GM19468 (cell line): Measurements from ENCODE around the gene LRRC56.
"Not testable (repeated sequence)": the region's sequence is repeated elsewhere in the genome, so short reads cannot be mapped to it uniquely, and the experiment has no call there.

ENCODE experiments used
- ATAC-seq: cut with Tn5 transposase; IDR thresholded peaks from one replicate; pipeline ENCODE4 v1.9.1; 2021; ENCODE audit warnings: mild to moderate bottlenecking, moderate library complexity, moderate number of reproducible peaks; ENCODE audit not compliant: unreplicated experiment; ENCODE audit errors: extremely low read depth

Gene LRRC56

GRCh38 chr11:568306-569157, 31.2 kb downstream of the LRRC56 start:
- peak; percentile 74 for ATAC-seq

GRCh38 chr11:569158-569885, 32.0 kb downstream of the LRRC56 start:
- no peak for ATAC-seq

DNA sequence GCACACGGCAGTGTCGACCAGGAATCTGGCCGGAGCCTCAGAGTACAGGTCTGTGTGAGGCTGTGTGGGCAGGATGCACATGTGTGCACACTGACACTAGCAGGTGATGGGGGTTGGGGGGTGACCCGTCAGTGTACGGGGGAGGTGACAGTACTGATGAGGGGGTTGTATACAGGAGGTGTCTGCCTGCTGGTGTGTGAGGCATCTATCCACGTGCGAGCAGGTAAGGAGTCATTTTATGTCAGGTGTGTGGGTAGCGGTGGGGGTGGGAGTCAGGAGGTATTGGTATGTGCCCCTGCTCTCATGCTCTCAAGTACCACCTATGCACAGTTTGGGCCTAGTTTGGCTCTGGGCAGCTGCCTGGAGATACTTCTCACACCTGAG, 34.5 kb downstream of the LRRC56 start:
- ATAC-seq, result no peak

DNA sequence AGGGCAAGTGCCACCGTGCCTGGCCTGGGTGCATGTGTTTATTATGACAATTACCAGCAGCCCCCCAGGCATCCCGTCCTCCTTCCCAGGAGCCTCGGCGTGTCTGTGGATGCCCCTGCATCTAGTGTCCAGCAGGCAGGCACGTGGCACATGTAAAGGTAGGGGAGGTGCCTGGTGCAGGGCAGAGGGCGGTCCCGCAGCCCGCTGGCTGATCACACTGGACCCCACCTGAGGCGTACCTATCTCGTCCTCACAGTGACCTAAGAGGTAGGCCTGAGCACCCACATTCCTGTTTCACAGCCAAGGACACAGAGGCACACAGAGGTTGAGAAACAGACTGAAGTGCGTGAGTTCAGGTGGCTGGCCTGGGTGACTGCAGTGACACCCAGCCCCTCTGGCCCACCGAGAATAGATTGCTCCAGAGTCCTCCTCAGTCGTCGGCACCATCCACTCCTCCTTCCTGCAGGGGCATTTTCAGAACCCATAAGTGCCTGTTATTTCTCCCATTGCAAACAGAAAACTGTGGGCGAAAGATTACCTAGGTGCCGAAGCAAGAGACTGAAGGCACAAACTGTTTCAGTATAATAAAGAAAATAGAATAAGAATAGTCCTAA, 35.9 kb downstream of the LRRC56 start:
- ATAC-seq, result no peak

DNA sequence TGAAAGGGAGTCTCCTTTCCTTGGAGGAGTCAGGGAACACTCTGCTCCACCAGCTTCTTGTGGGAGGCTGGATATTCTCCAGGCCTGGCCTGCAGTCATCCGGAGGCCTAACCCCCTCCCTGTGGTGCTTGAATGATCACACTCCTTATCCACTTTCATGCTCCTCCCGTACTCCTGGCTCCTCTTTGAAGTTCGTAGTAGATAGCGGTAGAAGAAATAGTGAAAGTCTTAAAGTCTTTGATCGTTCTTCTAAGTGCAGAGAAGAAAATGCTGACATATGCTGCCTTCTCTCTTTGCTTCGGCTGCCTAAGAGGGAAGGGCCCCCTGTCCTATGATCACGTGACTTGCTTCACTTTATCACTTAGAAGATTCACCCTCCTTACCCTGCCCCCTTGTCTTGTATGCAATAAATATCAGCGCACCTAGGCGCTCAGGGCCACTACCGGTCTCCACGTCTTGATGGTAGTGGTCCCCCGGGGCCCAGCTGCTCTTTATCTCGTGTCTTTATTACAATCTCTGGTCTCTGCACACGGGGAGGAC, 36.8 kb downstream of the LRRC56 start:
- ATAC-seq, result not testable (repeated sequence)

- ATAC-seq, result no peak
Measured at GRCh38 chr11:574632-575312, 37.4 kb downstream of the LRRC56 start.

GRCh38 chr11:575313-575995, 38.1 kb downstream of the LRRC56 start:
- no peak for ATAC-seq

GRCh38 chr11:575996-576768, 38.9 kb downstream of the LRRC56 start, which contains the start of gene PHRF1:
Gene PHRF1 (plus strand): TSS chr11:576470. CDS start chr11:581513, 5,043 bp downstream.
- peak; percentile 57 for ATAC-seq

- ATAC-seq, result no peak
Measured at GRCh38 chr11:576811-577610, 39.7 kb downstream of the LRRC56 start.

DNA sequence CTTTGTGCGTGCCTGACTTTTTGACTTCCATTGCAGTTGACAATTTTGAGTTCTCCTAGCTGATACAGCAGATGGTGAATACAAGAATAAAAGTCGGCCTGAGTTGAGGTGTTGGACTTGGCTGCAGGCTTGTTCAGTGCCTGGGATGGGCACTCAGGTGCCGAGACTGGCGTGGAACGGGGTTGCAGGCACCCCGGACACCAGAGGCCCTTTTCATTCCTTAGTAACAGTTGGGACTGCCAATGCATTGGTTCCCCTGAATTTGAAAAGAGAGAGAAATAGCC, 40.2 kb downstream of the LRRC56 start:
- ATAC-seq, result no peak

DNA sequence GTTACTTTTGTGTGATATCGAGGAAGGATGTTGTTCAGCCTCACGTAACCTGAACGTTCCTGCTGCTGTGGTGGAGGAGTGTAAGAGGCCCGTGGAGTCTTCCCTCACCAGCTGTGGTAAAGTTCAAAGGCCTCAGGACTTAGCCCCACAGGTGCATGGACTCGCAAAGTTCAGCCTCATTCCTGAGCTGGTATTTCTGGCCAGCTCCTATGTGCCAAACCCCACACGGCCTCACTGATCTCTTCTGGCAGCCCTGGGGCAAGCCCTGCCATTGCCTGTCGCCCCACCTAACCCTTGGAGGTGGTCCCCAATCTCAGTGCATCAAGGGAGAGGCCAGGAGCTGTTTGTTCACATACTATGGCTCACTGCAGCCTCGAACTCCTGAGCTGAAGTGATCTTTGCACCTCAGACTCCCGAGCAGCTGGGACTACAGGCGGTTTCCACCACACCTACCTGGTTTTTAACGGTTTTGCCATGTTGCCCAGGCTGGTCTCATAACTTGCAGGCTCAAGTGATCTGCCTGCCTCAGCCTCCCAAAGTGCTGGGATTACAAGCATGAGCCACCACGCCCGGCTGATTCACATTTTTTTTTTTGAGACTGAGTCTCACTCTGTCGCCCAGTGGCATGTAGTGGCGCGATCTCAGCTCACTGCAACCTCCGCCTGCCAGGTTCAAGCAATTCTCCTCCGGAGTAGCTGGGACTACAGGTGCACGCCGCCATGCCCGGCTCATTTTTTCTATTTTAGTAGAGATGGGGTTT, 41.1 kb downstream of the LRRC56 start:
- no peak for ATAC-seq

DNA sequence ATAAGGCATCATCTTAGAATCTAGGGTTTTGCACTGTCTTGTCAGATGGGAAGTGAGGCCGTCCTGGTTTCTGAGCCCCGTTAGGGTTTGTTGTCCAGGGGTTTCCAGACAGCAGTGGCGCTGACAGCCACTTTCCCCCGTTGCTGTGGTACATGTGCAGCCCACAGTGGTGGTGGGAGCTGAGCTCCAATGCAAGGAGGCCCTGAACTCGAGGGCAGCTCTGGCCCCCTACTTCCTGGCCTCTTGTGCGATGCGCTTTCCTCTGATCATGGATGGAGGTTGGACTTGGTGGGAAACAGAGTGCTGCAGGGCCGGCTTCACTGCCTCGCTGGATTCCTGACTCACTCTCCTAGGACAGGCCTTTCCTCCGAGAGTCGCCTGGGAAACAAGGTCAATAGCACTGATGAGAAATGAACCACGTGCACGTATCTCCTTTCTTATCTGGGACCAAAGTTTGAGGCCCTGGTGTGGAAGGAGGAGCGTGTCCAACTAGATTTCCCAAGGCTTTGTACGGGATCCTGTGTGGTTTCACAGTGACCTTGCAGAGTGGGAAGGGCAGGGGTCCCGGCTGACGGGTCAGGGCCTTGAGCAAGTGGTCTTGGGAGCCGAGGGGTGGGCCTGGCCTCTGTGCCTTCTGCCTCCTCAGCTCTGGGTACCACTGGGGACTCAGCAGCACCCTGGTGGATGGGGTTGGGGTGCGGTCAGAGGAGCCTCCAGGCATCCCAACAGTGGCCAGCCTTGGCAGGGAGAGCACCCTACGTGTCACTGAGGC, 42.7 kb downstream of the LRRC56 start:
- ATAC-seq, result no peak

DNA sequence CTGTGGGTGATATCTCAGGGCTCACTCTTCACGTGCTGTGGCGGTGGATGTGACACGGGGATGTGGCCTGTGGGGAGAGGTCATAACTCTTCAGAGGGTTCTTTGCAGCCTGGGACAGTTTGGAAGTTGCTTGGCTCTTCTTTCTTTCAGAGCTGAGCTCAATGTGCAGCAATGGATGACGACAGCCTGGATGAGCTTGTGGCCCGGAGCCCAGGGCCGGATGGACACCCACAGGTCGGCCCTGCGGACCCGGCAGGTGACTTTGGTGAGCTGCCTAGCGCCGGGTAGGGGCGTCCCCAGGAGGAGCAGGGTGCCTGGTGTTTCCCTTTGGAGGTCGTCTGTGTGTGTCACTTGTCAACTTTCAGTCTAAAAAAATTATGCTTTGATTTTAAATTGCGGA, 44.0 kb downstream of the LRRC56 start:
- no peak for ATAC-seq

DNA sequence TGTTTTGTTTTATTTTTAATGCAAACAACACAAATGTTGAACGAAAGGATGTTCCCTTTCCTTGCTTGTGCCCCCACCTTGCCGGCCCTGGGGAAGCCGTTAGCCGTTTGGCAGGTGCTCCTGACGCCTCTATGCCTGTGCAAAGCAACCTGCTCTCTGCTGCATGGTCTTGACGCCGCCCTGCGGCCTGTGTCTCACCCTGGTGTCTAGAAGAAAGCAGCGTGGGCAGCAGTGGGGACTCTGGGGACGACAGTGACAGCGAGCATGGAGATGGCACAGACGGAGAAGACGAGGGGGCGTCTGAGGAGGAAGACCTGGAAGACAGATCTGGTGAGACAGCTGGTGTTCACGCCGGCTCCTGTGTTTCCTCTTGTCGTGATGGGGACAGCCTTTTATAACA, 44.4 kb downstream of the LRRC56 start:
- ATAC-seq, result no peak

DNA sequence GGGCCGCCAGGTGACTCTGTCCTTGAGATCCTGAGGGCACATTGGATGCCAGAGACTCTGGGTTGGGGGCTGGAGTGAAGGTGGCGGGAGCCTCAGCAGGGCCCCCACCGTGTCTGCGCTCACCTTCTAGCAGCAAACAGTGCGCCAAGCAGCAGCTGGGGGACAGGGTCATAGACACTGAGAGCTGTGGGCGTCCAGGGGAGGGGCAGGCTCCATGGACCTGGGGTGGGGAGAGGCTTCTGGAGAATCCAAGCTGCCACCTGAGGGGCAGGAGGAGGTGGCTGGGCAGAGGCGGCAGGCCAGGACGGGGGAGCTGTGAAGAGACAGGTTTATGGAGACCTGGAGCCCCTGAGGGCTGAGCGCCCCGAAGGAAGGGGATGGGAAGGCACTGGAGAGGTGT, 47.0 kb downstream of the LRRC56 start:
- no peak for ATAC-seq

DNA sequence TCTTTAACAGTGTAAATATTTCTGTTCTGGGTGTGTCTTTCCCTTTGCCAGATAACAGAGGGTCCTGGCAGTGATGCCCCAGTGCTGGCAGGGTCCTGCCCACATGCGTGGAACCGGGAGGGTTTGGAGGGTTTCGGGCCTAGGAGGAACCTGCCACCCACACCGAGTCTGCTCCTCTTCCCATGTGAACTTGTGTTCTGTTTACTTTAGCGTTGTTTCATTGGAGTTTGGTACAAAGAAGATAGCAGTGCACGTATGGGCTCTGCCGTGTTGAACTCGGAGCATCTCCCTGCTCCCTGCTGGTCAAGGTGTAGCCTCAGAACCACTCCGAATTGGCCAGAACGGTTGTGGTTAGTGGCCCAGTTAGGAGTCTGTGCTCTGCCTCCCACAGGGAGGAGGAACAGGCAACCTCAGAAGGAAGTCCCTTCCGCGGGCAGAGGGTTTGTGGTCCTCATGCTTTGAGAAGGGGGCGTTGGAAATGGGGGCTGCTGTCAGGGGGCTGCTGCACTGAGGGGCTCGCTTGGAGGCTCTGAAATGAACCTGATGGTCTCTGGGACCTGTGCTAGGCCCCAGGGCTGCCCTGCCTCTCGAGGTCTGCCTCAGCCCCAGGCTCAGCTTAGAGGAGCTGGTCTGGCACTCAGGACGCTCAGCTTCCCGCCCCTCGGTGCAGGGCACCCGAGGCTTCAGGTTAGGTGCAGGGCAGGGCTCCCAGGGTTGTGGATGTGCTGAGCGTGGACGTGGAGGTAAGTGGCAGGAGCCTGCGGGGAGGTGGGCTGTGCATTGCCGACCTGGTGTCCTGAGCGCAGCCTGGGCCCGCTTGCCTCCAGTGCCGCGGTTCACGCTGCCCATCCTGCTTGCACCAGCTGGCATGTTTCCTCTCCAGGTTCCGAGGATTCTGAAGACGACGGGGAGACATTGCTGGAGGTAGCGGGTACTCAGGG, 49.3 kb downstream of the LRRC56 start:
- ATAC-seq, result no peak
